SW 1271 (cell line): ENCODE results near the gene IGF2BP2.

Source experiments
- DNase-seq, 2 experiments: peaks; one replicate each; lab custom pipeline; 2025; lab: John Stamatoyannopoulos, UW

Gene IGF2BP2

DNA sequence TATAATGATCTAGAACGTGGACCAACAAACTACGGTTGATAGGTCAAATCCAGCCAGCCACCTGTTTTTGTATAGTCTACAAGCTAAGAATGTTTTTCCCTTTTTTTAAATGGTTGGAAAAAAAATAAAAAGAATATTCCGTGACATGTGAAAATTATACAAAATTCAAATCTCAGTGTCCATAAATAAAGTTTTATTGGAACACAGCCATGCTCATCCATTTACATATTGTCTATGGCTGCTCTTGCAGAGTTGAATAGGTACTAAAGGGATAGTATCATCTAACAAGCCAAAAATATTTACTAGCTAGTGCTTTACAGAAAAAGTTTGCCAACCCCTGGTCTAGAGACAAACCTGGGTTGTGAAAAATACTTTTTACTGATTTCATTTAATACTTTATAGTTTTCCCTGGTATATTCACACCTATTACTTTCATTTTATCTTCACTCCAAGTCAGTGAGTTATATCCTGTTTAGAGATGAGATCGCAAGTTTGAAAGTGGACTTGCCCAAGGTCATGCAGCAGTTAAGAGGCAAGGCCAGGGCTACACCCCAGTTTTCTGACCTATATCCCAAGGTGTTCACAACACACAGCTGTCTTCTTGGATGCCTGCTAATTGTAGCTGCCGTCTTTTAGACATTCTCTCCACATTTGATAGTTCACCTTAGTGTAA lies 58.4 kb downstream of the IGF2BP2 start:
- peak in 1 of 2 experiments; percentile 31 for DNase-seq

- no peak for DNase-seq
Observed at GRCh38 chr3:185764980-185765370, 59.9 kb downstream of the IGF2BP2 start.

GRCh38 chr3:185764163-185764979 lies 60.5 kb downstream of the IGF2BP2 start:
- no peak for DNase-seq

- DNase-seq, result no peak
Observed at GRCh38 chr3:185763347-185764005, 61.4 kb downstream of the IGF2BP2 start.

GRCh38 chr3:185760550-185760949 lies 64.3 kb downstream of the IGF2BP2 start:
- no peak for DNase-seq

DNA sequence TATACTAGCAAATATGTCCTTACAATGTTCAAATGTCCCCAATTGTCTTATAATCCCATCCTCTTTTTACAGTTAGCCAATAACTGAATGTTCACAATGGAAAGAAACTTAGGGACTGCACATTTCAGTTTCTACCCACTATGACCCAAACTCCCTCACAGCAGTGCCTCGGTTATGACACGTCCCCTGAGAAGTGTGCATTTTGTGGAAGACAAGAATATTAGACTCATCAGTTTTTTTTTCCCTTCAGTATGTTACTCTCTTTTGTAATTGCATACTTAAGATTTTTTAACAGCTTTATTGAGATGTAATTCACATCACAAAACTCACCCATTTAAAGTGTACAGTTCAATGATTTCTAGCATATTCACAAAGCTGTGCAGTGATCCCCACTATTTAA lies 64.8 kb downstream of the IGF2BP2 start:
- no peak for DNase-seq

DNA sequence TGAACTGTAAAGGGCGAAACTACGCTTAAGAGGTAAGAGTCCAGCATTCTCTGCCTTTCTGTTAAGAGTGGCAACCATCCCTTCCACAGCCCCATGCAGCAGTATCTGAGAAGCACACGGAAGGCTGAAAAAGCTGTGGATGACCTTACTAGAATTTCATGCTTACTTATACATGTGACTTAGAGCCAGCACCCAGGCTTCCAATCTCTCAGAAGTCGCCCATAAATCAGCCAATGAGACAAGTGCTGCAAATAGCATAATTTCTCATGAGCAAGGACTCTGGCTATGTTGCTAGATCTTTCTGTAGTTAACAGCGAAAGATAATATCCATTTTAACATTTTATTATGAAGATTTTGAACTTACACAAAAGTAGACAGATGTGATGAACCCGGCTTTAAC lies 65.3 kb downstream of the IGF2BP2 start:
- DNase-seq, result no peak

- DNase-seq, result no peak
Observed at GRCh38 chr3:185758912-185759311, 65.9 kb downstream of the IGF2BP2 start.

GRCh38 chr3:185757176-185757575 lies 67.7 kb downstream of the IGF2BP2 start:
- no peak for DNase-seq

DNA sequence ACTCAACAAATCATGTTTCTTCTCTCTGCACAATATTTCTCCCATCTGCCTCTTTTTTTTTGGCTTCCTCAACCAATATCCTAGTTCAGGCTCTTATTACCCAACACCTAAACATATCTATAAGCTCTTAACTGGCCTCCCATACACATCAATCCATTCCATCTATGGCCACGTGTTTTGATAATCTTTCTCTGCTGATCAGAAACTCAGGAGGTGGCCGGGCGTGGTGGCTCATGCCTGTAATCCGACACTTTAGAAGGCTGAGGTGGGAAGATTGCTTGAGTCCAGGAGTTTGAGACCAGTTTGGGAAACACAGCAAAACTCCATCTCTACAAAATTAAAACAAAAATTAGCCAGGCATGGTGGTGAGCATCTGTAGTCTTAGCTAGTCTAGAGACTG lies 68.4 kb downstream of the IGF2BP2 start:
- no peak for DNase-seq

DNA sequence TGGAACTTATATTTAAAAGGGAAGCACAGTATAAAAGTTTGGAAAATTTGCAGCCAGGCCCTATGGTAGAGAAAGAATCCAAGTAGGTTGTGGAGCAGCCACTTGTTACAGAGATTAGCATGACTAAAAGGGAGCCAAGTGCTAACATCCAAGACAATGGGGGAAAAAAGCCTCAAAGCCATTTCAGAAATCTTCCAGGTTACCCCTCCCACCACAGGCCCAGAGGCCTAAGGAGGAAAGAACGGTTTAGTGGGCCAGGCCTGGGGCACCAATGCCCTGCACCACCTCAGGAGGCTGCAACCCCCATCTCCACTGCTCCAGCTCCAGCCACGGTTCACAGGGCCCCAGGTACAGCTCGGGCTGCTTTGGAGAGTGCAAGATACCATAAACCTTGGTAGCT lies 69.9 kb downstream of the IGF2BP2 start:
- DNase-seq, result no peak

DNA sequence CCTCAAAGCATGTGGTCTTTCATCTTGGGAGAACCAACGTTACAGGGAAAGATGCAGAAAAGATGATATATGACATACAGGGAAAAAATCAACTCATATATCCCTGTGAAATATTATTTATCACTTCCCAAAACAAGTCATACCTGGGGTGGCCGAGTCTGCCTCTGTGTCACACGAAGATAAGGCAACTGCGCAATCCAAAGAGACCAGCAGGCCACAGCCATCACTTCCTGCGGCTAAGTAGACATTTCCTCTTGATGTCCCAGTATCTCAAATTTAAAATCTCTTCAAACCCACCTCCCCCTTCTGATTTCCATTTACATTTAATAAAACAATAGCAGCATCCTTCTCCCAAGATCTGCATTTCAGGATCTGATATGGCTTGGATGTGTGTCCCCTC lies 71.5 kb downstream of the IGF2BP2 start:
- DNase-seq, result no peak

- no peak for DNase-seq
Observed at GRCh38 chr3:185750702-185751101, 74.1 kb downstream of the IGF2BP2 start.

DNA sequence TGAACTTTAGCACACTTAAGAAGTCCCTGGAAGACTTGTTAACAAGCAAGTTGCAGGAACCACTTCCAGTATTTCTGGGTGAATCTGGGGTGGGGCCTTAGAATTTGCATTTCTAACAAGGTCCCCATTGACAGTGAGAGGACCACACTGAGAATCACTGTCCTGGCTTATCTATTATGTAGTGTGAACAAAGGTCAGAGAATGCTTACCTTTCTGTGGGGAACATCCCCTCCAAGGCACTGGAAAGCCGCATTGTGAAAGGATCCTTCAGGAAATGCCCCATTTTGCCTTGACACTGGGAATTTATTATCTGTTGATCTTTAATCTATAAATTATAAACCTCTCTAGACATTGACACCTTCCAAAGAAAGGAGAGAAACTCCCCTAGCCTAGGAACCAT lies 74.8 kb downstream of the IGF2BP2 start:
- DNase-seq, result no peak

GRCh38 chr3:185746470-185746869 lies 78.4 kb downstream of the IGF2BP2 start:
- DNase-seq, result no peak

DNA sequence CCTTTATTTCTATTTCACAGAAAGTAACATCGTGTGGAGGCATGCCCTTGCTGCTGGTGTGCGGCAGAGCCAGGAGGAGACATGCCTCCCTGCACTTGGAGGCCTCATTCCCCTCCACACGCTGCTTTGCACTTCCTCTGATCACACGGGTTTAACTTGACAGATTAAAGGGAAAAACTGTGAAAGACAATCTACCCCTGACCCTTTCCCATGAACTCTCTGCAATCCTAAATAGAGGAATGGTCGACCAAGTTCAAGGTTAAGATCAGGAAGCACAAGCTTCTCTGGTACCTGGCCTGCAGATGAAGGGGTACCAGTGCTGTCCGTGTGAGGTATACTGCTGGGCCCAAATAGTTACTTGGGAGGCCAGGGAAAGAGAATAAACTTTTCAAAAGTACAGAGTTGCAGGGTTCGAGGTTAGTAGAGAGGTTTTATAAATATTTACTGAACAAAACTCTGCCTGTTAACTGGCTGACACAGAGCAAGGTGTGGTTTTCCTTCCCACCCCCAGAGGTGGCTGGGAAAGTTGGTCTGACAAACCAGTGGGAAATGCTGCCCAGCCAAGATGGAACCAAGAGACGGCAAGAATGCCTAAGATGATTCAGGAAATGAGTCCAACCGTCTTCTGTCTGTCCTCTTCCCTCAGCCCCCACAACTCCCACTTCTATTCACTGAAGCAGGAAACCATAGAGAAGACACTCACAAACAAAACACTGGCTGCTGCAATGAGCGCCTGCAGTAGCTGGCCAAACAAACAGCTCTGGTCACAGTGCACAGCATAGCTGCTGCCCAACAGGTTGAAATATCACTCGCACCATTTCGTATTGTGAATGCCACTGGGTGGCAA lies 79.6 kb downstream of the IGF2BP2 start:
- DNase-seq, result peak; percentile 51 to 79

DNA sequence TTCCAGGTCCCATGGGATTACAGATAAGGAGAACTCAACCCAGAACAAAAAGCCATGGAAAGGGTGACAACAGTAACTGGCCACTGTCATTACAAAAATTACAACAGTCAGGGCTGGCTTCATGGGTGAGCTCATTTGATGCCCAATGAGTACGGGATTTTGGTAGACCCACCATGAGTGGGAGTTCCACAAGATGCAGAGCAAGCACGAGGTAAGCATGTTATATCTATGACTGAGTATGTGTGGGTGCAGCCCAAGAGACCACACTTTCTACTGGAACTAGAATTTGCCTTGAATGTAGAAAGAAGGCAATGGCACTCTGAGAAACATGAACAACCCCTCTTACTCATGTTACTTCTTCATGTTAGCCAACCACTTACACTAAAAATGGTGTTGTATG lies 83.3 kb downstream of the IGF2BP2 start:
- DNase-seq, result no peak

DNA sequence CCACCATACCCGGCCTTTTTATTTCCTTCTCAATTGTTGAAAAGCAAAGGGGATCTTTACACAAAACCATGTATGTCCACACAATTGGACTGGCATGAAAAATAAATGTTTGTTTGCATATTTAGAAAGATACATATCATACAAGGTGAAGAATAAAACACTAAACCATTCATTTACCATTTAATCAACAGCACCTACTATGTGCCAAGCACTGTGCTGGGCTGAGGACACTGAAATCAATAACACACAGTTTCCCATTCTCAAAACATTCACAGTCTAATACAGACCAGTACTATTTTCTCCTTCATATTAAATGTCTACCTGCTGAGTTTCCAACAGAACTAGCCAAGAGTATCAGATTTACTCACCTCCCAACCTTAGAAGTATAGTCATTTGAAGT lies 84.7 kb downstream of the IGF2BP2 start:
- no peak for DNase-seq

DNA sequence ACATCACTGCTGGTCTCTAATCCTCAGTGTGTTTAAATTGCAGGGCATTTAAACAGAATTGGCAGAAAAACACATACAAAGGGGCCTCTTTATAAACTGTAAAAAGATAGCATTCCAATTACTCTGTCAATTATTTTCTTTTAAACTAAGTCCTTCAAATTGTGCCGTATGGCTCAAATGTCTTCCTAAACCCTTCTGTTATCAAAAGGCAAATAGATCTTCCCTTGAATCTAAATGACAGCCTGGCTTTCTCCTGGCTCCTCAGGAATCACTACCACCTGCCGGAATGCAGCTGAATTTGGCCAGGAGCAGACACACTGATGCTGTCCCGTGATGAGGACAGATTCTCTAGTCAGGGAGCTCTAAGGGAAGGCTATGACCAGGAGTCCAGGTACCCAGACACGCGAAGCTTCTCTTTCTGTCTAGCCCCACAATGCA lies 85.6 kb downstream of the IGF2BP2 start:
- no peak for DNase-seq

DNA sequence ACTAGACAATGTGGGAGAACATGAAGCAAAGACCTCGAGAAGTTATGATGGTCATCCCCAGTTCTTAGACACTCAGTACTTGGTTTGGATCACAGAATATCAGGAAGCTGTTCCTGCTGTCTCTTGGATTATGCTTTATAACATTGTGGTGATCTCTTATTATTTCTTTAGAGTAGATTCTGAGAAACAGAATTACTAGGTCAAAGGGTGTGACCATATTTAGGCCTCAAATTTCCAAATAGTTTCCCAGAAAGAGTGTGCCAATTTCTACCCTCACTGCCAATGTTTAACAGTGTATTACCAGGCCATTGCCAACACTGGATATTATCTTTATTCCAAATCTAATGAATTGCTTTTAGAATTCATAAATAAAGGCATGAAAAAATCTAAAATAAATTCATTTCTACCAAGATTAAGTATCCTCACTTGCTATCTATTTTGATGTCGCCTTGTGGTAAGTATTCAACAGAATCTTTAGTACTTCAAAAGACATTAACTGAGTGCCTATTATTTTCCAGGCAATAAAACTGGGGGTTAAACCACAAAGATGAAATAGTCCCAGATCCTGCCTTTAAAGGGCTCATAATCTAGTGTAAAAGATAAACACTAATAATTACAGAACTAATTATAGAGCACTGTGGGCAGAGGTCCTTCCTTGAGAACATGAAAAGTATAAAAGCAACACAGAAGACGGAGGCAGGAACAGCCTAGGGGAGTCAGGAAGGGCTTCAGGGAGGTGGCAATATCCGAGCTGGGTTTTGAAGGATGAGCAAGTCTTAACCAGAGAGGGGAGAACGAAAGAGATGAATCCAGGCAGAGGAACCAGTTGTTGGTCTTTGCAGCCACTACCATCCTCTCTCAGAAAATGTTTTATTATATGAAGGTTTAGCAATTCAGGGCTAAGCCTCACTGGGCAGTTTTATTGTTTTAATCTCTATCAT lies 86.8 kb downstream of the IGF2BP2 start:
- DNase-seq, result no peak

- DNase-seq, result peak; percentile 52 to 82
Observed at GRCh38 chr3:185737020-185737419, 87.8 kb downstream of the IGF2BP2 start.
